ENCODE data around the gene DUSP1. TPM values are rescaled to one million over a fixed set of nuclear protein-coding genes. Genes with fewer than 3 reads are reported as not detected.

The DUSP1 gene
- total and polyA plus RNA-seq, 9 of the 15 experiments (the other 6 are each of a cell fraction or from before 2014, with no cell fraction given), result 2.1 to 14.2 (median 8.5) TPM

DNA sequence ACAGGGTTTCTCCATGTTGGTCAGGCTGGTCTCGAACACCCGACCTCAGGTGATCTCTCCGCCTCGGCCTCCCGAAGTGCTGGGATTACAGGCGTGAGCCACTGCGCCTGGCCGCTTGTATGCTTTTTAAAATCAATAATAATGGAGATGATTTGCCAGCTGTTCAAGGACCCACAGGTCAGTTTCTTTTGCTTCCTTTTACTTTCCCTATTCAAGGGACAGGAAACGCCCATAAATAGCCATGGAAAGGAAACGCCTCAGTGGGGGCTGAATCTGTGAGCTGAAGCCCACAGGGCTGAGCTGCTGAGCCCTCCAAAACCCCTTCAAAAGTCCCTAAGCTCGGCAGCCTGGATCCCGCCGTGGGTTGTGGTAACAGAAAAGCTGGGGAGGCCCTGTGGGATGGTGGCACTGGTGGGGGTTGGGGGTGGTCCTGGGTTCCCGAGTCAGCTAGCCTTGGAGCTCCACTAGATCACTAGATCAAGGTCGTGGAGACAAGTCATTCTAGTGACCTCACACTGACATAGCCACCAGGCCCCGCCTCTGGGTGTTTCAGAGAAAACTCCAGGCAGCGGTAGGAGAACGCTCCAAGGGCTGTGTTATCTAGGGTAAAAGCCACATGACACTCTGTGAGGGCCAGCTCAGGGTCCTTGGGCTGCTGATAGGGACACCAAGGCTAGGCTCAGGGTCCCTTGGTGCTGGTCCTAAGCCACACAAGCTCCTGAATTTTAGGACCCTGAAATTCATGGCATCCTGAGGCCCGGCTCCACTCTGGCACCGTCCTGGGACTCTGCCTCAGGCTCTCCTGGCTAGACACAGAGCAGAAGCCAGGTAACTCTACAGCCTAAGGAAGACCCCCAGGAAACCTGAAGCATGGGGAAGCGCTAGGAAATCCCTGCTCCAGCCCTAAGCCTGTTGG lies 18.0 kb upstream of the DUSP1 start (continued):
- TF ChIP-seq ZNF518B (CRISPR knock-in tag; IDR thresholded peaks at IDR 0.05) (no peak), RB1 (IDR thresholded peaks at IDR 0.05; ENCODE audit: low read depth) (peak; percentile 30; the same call in 1 of the 2 replicates), MCM7 (IDR thresholded peaks at IDR 0.05) (no peak), HMG20B (CRISPR knock-in tag; IDR thresholded peaks at IDR 0.05) (no peak), TEAD1 (CRISPR knock-in tag; IDR thresholded peaks at IDR 0.05) (0 out of 4 replicates have a peak, but pooled peaks of 1 of the 2 experiments have one; percentile 9), DACH1 (IDR thresholded peaks at IDR 0.05; ENCODE audit: partially characterized antibody) (peak; percentile 36), GABPA (tag; conservative IDR thresholded peaks at IDR 0.05; ENCODE audit: low read depth) (no peak; the same call in none of the 2 replicates), CREB1 (IDR thresholded peaks at IDR 0.05) (peak; percentile 84), CREB1 (CRISPR knock-in tag; IDR thresholded peaks at IDR 0.05) (peak; percentile 63; the same call in 1 of the 2 replicates), NR0B1 (IDR thresholded peaks at IDR 0.05; ENCODE audit: partially characterized antibody) (no peak), FOXA3 (CRISPR knock-in tag; conservative IDR thresholded peaks at IDR 0.05 in 1 of 2, IDR thresholded peaks at IDR 0.05 in 1 of 2) (peak in 1 of 2 experiments; percentile 62; a peak in 1 of 4 replicates), TGIF2 (CRISPR knock-in tag; IDR thresholded peaks at IDR 0.05) (no peak)
- TF ChIP-seq, protein P1, sequence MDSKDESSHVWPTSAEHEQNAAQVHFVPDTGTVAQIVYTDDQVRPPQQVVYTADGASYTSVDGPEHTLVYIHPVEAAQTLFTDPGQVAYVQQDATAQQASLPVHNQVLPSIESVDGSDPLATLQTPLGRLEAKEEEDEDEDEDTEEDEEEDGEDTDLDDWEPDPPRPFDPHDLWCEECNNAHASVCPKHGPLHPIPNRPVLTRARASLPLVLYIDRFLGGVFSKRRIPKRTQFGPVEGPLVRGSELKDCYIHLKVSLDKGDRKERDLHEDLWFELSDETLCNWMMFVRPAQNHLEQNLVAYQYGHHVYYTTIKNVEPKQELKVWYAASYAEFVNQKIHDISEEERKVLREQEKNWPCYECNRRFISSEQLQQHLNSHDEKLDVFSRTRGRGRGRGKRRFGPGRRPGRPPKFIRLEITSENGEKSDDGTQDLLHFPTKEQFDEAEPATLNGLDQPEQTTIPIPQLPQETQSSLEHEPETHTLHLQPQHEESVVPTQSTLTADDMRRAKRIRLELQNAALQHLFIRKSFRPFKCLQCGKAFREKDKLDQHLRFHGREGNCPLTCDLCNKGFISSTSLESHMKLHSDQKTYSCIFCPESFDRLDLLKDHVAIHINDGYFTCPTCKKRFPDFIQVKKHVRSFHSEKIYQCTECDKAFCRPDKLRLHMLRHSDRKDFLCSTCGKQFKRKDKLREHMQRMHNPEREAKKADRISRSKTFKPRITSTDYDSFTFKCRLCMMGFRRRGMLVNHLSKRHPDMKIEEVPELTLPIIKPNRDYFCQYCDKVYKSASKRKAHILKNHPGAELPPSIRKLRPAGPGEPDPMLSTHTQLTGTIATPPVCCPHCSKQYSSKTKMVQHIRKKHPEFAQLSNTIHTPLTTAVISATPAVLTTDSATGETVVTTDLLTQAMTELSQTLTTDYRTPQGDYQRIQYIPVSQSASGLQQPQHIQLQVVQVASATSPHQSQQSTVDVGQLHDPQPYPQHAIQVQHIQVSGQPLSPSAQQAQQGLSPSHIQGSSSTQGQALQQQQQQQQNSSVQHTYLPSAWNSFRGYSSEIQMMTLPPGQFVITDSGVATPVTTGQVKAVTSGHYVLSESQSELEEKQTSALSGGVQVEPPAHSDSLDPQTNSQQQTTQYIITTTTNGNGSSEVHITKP (IDR thresholded peaks at IDR 0.05; ENCODE audit: partially characterized antibody), result peak; percentile 10
- TF ChIP-seq, protein P2, sequence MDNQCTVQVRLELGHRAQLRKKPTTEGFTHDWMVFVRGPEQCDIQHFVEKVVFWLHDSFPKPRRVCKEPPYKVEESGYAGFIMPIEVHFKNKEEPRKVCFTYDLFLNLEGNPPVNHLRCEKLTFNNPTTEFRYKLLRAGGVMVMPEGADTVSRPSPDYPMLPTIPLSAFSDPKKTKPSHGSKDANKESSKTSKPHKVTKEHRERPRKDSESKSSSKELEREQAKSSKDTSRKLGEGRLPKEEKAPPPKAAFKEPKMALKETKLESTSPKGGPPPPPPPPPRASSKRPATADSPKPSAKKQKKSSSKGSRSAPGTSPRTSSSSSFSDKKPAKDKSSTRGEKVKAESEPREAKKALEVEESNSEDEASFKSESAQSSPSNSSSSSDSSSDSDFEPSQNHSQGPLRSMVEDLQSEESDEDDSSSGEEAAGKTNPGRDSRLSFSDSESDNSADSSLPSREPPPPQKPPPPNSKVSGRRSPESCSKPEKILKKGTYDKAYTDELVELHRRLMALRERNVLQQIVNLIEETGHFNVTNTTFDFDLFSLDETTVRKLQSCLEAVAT (IDR thresholded peaks at IDR 0.05), result no peak
